Hepatic stellate cell (primary cell): ENCODE measurements around the gene ACTL8.

Experiments
- DNase-seq: peaks from one replicate; pipeline ENCODE4 v3.0.0; 2011; ENCODE audit warnings: low spot score

ACTL8 gene, protein sequence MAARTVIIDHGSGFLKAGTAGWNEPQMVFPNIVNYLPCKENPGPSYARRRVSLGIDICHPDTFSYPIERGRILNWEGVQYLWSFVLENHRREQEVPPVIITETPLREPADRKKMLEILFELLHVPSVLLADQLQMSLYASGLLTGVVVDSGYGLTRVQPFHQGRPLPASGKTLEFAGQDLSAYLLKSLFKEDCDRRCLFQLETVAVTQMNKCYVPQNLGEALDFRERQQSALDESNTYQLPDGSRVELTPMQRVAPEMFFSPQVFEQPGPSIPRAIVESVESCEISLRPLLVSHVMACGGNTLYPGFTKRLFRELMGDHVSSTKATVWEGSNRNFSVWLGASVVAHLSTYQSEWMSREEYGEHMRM

DNA sequence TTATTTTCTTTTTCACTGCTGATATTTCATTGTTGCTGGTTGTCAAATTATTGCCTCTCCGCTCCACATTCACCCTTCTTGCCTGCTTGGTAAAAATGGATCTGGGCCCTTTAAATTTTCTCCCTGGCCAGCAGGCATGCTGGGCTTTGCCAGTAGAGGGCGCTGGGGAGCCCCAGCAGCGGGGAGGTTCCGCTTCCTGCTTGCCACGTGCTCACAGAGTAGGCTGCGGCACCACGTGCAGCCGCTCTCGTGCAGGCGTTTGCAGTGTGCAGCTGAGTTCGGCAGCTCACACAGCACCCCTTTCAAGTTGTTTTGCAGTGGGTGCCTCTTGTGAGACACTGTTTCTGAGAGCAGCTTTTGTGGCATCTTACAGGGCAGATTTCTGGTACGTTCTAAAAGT is at the start of gene ACTL8:
ACTL8 (plus strand) TSS at position 214 of the 400 bp plus-strand sequence. CDS start 67,676 bp downstream, outside the sequence.
- DNase-seq, result no peak

DNA sequence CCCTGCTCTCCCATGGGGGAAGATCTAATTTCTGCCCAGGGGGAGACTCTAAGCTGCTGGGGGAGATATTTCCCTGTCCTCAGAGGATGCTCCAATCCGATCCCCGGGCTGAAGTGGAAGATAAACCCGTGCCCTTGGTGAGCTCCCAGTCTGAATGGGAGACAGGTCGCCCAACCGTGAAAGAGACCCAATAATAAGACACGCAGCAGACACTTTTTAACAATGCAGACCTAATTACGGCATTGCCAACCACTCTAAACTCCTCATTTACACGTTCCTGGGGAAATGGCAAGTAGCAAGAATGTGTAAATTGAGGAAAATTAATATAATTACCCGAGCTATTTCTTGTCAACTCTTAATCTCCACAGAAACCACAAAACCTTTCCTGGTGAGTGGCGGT is 48.7 kb upstream of the ACTL8 start:
- DNase-seq, result no peak

DNA sequence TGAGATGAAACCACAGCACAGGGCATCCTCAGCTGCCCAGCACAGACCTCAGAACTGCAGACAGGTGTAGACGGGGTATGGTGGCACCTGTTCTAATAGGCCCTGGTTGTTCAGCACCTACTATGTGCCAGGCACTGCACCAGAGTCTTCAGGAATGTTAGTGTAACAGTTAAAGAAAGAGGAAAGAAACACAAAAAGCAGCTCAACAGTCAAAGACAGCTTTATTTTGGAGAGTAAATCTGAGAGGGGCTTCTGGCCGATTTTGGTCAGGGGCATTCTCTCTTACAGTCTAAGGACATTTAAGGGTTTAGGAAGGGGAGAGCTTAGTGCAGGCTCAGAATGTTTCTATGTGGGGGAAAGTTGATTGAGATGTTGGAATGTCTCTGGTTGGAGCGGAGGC is 45.2 kb upstream of the ACTL8 start:
- DNase-seq, result no peak

DNA sequence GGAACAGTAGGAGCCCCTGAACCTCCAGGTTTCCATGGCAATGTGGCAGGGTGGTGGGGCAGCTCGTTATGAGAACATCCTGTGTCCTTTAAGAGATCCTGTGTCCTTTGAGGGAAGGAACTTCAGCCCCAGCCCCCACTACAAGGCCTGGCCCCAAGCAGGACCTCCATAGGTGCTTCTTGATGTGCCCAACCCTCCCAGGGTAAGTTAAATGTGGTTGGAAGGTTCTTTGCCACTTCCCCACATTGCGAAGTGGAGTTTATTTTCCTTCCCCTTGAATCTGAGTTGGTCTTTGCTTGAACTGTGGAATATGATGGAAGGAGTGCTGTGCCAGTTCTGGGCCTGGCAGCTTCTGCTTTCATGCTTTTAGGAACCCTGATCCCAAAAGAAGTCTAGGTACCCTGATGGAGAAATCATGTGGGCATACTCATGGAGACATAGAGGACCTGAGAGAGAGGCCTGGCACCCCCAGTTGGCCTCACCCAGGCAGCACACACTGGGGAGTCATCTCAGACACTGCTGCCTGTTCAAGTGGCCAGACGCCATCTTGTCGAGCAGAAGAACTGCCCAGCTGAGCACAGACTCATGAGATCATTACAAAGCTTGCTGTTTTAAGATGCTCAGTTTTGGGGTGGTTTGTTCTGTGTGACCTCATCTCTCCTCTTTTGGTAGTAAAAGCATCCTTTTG is 44.1 kb upstream of the ACTL8 start:
- no peak for DNase-seq

DNA sequence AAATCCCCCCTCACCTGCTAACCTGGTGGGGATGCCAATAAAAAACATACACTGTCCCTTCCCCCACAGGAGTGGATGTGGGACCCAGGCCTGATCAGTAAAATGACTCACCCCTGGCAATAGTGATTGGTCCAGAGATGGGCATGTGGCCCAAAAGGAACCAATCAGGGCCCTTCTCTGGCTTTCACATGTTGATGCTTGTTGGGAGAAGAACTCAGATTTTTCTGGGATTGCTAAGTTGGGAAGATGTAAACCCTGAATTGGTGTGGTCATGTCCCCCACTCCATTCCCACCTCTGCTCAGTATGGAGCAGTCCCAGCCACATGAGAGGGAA is 43.6 kb upstream of the ACTL8 start:
- DNase-seq, result no peak

DNA sequence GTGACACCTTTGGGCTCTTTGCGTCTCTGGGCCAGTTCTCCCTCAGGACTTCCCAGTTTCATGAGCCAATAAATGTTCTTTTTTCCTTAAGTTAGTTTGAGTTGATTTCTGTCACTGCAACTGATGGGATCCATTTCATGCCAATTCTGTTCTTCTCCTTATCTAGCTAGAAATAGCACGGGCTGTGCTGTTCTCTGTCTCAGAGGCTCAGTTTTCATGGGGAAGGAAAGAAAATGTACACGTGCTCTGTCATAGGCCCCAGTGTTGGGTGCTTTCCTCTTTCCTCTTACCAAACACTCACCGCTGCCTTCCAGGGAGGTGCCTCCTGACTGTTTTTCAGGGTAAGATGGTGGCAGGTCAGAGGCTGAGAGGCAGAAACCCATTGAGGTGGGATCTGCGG is 43.2 kb upstream of the ACTL8 start:
- DNase-seq, result no peak

DNA sequence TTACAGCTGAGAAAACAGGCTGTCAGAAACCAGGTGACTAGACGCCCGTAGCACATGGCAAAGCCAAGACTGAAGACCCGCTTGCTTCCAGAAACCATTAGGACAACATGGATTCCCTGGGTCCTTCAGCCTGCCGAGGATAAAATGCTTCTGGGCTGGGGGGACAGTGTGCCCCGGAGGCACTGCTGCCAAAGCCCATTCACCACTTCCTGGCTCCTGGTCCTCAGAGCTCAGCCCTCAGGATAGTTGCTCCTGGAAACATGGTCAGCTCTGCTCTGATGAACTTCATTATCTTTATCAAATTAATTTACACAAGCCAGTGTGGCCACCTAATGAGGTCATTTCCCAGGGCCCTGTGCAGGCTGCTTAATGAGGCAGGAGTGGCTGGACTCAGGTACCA is 41.1 kb upstream of the ACTL8 start:
- no peak for DNase-seq

DNA sequence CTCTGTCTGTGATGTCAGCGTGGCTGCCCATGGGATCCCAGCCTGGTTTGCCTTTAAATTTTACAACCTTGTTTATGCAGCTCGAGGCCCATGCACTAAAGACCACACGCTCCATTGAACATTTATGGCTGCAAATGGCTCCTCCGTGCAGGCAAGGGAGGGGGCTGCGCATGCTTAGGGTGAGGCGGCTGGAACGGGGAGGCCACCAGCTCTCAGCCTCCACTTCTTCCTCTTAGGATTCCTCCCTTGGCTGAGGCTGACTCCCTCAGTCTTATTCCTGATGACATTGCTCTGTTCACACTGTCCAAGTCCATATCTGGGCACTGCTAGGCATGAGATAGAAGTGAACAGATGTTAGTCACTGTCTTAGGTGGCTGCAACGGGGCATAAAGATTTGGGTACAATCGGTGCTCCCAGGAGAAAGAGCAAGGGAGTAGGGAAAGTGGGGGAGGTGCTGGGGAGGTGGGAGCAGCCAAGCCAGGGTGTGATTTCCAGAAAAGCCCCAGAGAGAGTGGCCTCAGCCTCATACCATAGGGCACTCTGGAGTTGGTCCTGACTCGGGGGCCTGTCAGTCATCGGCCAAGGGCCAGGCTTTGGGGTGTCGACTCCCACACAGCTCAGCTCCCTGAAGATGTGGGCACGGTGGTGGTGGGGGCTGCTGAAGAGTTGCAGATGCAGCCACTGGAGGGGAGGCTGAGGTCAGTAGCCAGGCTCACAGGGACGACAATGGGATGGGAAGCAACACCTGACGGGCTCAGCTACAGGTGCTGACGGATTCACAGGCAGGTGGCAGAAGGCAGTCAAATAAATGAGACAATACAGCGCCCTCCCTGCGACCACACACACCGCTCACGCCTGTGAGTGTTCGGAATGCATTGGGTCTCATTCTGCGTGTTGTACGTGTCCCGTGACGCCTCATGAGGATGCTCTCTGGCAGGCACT is 37.3 kb upstream of the ACTL8 start:
- DNase-seq, result no peak

DNA sequence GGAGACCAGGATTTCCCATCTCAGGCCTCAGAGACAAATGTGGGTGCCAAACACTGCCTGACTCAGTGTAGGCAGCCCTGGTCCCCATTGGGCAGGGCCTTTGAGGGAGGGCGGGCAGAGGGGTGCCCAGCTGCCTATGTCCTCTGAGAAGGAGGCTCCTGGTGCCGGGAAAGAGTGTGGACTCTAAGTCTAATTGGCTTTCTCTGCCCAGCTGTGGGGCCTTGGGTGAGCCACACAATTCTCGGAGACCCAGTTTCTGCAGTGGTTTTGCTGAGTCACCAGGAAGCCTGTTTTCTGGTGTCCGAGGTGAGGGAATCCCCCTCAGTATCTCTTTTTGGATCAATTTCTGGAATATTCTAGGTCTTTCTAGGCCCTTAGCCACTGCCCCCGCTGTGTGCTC is 35.3 kb upstream of the ACTL8 start:
- no peak for DNase-seq

DNA sequence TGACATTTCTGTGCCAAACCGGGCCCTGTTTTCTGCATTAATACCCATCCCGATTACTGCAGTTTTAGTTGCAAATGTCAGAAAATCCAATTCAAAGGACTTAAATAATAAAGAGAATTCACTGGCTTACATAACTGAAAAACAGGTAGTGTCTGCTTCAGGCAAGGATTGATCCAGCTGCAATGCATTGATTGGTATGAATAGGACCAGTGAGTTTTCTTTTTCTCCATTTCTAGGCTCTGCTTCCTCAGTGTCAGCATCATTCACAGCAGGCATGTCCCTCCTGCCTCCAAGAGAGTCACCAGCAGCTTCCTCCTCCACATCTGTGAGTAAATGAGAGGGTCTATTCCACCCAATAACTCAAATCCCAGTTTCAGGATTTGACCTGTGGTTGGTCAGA is 33.7 kb upstream of the ACTL8 start:
- no peak for DNase-seq

DNA sequence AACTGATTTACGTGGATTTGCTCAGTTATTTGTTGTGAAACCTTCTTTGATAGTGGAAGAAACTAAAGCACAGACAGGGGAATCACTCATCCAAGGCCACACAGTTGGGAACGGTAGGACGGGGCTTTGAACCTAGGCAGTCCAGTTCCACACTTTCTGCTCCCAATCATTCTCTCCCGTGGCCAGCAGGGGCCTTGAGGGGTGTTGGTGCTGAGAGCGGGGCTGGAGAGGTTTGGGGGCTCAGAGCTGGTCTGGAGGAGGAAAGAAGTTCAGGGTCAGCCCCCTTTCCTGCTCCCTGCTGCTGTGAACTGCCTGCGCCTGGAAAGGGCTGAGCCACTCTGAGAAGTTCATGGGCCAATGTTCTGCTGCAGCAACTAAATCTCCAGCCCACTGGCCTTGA is 31.4 kb upstream of the ACTL8 start:
- DNase-seq, result no peak

DNA sequence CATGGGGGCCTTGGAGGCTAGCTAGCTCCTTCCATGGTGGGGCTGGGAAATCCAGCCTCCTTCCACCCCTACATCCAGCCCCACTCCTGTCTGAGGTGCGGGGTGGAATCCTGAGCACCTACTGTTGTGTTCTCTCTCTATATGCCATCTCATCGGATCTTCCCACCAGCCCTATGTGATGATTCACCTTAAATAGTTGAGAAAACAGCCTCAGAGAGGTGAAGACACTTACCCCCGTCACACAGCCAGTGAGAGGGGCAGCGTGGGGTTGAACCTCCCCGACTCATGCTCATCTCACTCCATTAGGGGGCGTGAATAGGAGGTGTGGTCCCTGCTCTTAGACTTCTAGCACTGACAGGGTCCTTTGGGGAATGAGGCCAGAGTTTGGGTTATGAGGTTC is 31.0 kb upstream of the ACTL8 start:
- DNase-seq, result no peak

DNA sequence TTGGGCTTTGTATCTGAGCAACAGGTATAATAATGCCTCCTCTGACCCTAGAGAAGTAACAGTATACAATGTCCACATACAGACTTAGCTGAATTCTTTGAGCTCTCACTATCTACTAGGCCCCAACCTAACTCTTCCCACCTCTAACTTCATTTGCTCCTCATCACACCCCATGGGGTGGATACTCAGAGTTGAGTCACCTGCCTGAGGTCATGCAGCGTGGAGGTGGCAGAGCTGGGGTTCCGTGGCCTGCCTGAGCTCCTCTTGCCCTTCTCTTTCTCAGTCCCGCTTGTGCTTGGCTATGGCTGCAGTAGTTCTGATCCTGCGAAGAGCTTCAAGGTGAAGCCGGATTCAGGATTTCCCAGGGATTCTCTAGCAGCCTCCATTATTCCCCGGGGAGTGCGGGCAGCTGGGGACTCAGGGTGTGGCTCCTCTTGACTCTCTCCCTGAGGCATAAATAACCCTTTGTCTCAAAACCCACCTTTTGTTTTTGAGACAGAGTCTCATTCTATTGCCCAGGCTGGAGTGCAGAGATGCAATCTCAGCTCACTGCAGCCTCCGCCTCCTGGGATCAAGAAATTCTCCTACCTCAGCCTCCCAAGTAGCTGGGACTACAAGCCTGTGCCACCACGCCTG is 29.9 kb upstream of the ACTL8 start:
- no peak for DNase-seq

DNA sequence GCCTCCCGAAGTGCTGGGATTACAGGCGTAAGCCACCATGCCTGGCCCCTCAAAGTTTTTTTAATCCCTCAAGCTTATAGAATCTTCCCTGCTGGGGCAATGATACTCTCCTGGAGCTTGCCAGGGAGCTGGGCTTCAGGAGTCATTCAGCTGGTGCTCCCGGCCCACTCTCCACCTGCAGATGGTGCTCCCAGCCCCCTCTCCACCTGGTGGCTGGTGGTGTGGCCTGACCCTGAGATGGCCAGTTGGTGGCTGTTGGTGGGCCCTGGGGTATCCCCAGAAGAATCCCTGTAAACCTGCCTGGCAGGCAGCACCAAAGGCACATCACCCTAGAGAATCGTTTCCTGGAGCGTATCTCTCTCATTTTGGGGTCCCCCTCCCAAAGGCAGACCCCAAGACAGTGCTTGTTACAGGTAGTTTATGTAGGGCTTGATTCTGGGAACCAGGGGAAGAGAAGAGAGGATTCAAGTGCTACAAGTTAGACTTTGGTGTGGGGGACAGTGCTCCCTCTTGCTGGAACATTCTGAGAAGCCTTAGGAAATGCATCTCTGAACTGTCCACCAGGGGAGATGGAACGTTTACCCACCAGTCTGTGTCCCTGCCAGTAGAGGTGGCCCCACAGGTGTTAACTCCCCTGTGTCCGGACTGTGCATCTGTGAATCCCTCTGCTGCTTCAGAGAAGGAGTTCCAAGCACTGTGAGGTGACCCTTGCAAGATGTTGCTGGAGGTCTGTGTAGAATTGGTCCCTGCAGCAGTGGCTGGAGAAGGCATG is 29.1 kb upstream of the ACTL8 start:
- DNase-seq, result no peak

DNA sequence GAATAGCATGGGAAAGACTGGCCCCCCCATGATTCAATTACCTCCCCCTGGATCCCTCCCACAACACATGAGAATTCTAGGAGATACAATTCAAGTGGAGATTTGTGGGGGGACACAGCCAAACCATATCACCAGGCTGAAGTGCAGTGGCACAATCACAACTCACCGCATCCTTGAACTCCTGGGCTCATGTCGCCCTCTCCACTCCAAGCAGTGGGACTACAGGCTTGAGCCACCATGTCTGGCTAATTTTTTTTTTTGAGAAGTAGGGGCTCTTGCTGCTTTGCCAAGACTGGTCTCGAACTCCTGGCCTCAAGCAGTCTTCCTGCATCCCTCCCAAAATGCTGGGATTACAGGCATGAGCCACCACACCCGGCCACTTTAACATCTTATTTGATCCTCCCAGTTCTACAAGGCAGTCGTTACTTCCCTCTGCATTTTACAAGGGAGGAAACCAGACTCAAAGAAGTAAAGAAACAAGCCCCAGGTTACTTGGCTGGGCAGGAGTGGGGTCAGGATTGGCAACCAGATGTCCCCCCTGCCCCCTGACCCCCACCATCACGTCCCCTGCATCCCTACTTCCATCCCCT is 26.9 kb upstream of the ACTL8 start:
- no peak for DNase-seq

DNA sequence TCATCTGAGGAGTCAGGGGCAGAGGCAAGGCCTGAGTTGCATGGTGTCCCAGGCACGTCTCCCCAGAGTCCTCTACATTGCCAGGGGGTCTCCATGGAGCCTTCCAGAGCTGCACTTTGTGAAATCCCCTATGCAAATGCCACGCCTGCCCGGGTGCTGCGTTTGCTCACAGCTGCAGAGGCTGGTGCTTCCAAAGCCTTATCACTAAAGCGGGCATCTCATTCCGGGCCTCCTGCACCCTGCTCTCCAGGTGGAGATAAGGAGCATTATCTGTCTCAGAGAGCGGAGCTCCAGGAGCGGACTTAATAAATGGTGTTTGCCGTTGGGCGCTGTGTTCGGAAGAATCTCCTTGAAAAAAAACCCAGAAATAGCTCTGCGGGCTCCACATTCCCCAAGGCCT is 25.9 kb upstream of the ACTL8 start:
- no peak for DNase-seq

DNA sequence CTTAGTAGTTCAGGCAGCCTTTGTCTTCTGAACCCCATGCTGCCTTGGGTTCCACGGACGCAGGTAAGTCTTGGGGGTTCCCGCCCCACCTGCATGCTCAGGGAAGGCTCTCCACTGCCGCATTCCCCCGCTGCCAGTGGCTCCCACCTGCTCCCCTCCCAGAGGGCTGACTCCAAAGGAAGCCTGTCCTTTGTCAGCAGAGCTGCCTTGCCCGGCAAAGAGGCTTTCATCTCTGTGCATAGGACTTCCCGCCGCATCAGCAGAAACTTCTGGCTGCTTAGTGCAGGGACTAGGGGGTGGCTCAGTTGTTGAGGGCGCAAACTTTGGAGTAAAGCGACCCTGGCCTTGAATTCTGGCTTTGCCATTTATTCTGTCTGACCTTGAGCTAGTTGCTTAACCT is 25.2 kb upstream of the ACTL8 start:
- DNase-seq, result no peak

DNA sequence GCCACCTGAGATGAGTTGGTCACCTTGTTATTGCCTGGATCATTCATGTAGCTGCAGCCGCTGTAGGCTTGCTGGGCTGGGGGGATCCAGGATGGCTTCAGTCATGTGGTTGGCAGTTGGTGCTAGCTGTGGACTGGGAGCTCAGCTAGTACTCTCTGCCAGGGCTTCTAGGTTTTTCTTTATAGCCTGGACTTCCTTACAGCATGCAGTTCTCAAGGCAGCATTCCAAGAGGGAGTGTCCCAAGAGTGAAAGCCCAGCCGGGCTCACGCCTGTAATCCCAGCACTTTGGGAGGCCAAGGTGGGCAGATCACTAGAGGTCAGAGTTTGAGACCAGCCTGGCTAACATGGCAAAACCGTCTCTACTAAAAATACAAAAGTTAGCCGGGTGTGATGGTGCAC is 23.7 kb upstream of the ACTL8 start:
- no peak for DNase-seq

DNA sequence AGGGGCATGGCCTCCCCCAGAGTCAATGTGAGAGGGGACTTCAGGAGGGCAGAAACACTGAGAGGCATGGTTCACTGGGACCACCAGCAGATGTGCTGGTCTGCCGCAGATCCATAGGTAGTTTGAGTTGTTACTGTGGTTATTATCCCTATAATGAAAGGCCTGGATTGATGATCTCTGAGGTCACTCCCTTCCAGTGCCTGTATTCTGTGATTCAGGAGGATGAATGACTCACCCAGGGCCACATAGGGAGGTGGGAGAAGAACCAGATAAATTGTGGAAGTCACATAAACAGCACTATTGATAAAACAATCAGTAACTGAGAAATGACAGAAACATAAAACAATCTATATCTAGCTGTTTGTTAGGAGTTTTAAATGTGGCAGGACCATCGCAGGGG is 22.7 kb upstream of the ACTL8 start:
- peak; percentile 64 for DNase-seq

DNA sequence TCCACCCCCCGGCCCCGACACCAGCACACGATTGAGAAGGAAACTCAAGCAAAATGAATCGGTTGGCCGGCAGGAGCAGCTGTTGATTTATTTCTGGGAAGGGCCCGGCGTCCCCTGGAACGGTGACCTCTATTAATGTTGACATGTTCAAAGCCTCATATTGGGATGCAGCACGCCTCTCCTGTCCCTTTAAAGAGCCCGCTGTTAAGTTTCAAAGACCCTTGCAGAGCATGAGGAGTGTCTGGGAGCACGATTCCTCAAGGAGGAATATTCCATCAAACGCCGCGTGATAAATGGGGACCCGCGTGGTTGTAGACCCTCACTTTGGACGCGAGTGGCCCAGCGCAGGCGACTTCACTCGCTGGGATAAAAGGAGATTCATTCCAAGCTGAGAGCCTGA is 21.5 kb upstream of the ACTL8 start:
- DNase-seq, result no peak

DNA sequence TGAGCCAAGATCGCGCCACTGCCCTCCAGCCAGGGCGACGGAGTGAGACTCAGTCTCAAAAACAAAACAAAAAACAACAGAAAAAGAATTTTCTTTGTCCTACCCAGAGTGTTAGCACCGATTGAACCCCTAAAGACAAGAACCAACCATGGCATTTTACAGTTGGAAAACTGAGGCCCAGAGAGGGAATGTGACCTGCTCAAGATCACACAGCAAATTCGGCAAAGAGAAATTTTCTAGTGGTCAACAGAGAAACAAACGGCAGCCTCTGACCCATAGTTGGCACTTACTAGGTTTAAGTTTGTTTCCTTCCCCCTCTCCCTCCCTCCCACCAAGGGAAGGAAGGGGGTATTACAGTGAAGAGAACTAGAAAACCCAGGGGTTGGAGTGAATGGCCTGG is 20.5 kb upstream of the ACTL8 start:
- DNase-seq, result no peak
